ENCODE results near the gene DEFB124.

DEFB124 gene

DNA sequence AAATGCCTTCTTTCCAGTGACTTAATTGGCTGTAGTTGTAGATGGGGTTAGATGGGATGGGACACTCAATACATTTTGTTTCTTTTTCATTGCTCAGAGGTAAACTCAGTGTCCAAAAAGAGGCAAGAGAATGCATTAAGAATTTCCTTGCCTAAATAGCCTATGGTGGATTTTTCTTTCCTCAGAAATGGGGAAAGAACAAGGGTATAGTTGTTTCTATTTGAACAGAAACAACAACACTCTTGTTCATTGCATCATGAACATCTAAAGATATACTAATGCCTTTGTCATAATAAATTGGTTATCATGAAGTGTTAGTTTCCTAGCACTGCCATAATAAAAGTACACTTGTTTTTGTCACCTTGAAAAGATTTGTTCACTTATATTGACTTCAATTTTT, 49.1 kb downstream of the DEFB124 start:
- DNase-seq (ENCODE audit: low read depth) = no peak

DNA sequence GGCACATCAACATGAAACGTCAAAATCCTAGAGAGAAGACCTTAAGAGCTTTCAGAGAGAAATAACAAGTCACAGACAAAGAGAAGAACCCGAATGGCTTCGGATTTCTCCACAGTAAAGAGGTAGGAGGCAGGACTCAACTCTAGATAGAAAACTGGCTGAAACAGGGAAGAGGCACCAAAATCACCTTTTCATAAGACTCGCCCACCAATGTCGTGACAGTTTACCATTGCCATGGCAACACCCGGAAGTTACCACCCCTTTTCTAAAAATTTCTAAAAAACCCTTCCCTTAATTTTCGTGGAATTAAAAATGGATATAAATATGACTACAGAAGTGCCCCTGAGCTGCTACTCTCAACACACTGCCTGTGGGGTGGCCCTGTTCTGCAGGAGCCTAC, 56.6 kb downstream of the DEFB124 start:
- DNase-seq (ENCODE audit: low read depth) = no peak

DNA sequence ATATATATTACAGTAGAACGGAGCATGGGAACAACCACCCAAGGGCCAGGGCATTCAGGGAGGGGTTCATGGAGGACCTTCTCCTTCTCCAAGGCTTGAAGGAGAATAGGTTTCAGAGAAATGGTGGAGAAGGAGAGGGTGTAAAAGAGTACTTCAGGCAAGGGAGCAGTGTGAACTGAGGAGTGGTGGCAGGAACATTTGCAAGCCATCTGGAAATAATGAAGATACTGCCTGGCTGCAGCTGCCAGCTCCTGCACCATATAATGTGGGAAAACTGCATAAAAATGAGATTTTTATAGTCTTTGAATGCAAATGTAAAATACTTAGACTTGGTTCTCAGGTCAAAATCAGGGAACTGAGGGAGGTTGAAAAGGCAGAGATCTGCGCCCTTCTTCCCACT, 59.3 kb downstream of the DEFB124 start:
- DNase-seq (ENCODE audit: low read depth) = no peak
